ENCODE measurements around the gene MLH1.

- TF ChIP-seq GATA2 (IDR thresholded peaks at IDR 0.05; ENCODE audit: low read depth, low read length): no peak
- TF ChIP-seq GATA3 (IDR thresholded peaks at IDR 0.05; ENCODE audit: low read depth, low read length): no peak
These were observed 24.2 kb upstream of the MLH1 start for GRCh38 chr3:36969085-36969484.
